OCI-LY1 (cell line): Measurements from ENCODE around the gene SLC39A13.

ENCODE experiments used
- CTCF ChIP-seq: fragments of 200-600 bp; sonication (generic), shearing (Covaris generic); IDR thresholded peaks from 2 replicates; pipeline ENCODE4 v1.5.1; 2017; ENCODE audit warnings: mild to moderate bottlenecking, antibody characterized with exemption, low read length, moderate library complexity, mixed read lengths
- EZH2 ChIP-seq: fragments of 200-600 bp; sonication (generic), shearing (Covaris generic); IDR thresholded peaks from 2 replicates; pipeline ENCODE4 v1.8.0; 2017; ENCODE audit warnings: borderline replicate concordance, mixed run types, mild to moderate bottlenecking, antibody characterized with exemption, low read length, moderate library complexity, mixed read lengths

GRCh38 chr11:47398011-47398410 lies 10.4 kb upstream of the SLC39A13 start:
- TF ChIP-seq CTCF (no peak), EZH2 (no peak)
